UCSD-AML1 (cell line): ENCODE measurements around the gene PPM1L.

ENCODE experiments used
- DNase-seq: peaks from one replicate; lab custom pipeline; 2025; ENCODE audit not compliant: unreplicated experiment; lab: John Stamatoyannopoulos, UW

The PPM1L gene

DNA sequence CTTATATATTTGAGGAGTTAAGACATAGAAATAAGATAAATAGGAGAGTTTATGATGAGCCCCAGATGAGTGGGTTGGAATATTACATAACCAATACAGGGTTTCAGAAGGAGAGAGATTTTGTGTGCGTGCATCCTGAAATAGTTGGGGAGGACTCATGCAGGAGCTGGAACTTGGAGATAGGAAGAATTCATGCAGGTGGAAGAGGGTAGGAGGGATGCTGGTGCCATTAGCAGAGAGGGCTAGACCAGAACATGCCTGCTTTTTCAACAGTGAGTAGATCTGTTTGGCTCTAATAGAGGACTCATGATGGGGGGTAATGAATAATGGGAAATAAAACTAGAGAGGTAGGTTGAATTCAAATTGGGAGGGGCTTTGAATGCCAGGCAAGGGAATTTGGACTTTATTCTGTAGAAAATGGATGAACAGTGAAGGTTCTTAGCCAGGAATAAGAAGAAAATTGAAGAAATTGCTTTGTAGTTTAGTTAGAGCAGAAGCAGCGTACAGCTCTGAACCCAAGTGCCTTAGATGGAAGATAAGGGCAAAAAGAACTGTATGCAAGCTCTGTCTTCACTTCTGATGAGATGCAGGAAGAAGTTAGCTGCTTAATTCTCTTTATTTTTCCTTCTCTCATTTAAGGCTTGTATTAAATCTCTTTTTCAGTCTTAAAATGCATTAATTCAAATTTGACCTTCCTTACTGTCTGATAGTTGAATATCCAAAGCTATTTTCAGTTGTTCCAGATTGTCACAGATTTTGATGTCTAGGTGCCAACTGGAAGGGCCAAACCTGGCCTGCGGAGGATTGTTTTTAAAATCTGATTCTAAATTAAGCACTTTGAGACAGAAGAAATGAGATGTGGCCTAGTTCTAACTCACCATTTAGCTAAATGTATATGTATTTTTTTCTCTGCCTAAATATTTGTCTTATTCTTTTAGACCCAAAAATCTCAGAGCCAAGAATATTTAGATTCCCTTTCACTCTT, 86.3 kb downstream of the PPM1L start:
- no peak for DNase-seq

DNA sequence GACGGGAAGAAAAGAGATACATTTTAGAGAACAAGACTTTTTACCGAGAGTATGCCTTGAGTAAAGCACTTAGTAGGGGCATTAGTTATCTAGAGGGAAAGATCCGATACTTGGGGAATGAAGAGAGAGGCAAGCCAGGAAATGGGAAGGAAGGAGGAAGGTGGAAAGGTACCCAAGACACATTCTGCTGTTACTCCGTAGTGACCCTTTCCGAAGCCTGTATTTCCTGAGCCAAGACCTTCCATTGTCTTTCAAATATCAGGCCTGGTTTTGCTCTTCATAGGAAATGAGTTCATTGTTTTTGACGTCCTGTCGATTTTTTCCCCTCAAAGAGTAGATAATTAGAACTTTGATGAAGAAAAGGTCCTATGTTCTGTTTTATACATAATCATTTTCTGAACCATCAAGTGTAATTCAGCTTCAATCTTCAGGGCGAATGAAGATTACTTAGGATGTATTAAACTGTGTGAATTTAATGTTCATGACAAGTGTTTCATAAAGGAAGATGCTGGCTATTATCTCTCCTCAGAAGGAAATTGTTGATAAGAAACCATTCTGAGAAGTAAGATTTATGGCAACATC, 95.7 kb downstream of the PPM1L start:
- no peak for DNase-seq

DNA sequence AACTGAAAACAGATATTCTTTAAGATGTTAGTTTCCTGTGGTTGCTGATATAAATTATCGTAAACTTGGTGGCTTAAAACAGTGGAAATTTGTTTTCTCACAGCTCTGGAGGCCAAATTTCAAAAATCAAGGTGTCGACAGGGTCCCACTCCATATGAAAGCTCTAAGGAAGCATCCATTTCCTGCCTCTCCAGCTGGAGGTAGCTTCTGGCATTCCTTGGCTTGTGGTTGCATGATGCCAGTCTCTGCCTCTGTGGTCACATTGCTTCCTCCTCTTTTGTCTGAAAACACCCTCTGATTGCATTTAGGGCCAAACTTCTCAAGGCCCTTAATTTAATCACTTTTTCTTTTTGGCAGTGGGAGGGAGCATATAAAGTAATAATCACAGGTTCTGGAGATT, 96.8 kb downstream of the PPM1L start:
- no peak for DNase-seq

DNA sequence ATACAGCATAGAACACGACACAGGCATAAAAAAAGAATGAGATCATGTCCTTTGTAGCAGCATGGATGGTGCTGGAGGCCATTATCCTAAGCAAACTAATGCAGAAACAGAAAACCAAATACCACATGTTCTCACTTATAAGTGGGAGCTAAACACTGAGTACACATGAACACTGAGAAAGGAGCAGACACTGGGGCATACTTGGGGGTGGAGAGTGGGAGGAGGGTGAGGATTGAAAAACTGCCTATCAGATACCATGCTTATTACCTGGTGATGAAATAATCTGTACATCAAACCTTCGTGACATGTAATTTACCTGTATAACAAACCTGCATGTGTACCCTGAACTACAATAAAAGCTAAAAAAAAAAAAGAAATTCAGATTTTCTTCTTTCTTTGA, 100.4 kb downstream of the PPM1L start:
- DNase-seq = no peak

DNA sequence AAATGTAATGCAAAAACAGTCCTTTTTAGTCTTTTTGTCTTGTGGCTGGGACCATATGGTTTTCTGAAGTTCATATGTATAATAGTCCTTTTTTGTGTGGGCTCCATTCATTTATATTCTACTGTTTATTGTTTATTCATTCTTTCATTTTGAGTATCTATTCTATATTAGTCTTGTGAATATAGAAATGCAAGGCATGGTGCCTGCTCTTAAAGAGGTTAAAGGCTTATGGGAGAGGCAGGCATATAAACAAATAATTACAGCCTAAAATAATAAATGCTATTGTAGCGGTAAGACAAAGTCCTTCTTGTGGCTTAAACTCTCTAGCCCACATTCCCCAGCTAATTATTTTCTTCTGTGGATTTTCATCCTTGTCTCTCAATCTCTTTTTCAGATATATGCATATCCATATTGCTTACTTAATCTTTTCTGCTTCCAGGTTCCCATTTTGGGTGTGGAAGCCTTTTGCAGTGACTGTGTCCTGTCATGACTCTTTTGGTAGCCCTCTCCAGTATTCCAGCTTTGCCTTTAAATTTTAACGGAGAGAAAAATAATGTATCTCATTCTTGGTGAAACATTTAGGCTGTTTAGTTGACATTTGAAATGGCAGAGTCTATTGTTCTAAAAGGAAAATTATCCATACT, 101.6 kb downstream of the PPM1L start:
- no peak for DNase-seq

DNA sequence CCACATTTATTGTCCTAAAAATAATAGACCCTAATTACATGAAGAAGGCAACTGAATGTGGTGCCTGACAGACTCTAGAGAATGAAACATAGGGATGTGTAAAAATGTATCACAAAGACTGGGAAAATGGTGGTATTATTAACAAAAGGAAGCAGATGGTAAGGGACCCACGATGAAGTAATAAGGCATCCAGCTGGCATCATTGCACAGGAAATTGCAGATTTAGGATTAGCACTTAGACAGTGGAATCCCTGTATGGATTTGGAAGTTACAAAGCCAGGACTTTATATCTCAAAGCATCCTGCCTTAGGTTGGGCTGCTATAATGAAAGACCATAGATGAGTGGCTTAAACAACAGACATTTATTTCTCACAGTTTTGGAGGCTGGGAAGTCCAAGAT, 104.3 kb downstream of the PPM1L start:
- DNase-seq = no peak

DNA sequence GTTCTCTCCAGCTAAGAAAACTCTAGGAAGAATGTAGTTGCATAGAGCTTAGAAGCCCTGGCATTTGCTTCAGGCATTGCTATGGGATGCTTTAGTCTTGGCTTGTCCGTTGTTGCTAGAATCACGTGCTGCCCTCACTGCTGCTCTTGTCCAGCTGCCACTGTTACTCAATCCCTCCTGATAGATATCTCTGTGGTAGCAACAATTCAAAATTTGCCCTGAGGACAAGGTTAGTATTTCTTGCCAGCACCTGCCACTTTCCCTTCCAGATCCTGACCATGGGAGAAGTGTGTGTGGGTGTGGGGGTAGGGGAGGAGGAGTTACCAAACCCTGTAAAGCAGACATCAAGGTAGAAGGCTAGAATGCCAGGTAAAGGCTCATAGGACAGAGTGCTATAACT, 113.8 kb downstream of the PPM1L start:
- DNase-seq = no peak

DNA sequence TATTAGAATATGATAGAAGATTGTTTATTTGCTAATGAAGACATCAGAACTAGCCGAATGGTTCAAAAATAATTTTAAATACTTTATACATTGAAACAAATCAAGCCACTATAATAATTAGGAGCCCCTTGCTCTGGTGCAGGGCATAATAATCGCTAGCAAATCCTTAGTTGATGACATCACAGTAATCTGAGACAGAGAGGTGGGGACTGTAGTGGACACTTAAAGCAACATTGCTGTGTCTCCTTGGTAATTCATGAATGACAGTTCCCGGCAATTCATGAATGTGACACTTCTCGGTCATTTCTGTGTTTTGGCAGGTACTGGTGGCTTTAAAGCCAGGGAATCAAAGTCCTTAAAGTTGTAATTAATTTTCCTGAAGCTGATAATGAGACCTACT, 114.3 kb downstream of the PPM1L start:
- no peak for DNase-seq

DNA sequence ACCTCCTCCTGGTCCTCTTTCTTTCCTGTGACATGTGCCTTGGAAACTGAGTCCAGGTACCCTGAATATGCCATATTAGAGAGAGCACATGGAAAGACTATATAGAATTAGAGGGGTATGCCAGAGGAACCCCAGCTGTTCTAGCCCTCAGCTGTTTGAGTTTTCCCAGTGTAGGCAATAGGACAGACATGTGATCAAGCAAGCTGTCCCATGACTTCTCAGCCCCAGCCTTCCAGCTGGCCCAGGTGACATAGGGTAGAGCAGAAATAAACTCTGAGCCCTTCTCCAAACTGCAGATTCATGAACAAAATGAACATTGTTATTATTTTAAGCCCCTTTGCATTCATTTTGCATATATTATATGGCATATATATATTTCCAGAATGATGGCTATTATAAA, 118.7 kb downstream of the PPM1L start:
- DNase-seq = no peak

DNA sequence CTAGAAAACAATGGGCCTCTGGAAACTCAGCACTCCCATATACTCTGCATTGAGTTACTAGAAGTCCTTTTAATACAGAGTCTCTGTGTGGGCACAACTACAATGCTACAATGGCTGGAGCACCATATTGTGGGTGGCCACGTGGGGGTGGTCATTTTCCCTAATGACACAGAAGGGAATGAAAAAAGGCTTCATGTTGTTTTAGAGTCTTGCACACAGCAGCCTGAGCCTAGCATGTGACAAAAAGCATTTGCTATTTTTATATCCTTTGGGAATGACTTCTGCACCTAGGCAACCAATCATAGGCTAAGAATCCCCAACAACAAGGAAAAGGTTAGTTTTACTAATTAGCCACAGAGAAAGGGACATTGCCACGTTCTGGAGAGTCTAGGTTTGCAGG, 120.6 kb downstream of the PPM1L start:
- DNase-seq = no peak

DNA sequence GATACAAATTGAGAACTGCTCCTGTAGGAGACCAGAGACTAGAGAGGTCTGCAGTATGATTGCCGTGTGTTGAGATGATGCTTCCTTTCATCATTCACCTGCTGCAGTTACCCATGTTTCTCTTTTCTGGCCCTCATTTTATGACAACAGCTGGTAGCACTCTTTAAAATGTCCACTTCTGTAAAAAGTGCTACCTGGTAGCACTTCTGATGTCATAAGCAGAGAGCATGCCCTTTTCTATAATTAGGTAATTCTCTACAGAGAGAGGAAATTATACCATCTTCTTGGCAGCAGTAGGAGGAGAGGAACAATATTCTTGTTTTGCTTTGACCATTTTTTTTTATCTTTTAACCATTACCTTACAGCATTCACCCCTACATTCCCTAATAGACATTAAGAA, 123.8 kb downstream of the PPM1L start:
- DNase-seq = no peak

DNA sequence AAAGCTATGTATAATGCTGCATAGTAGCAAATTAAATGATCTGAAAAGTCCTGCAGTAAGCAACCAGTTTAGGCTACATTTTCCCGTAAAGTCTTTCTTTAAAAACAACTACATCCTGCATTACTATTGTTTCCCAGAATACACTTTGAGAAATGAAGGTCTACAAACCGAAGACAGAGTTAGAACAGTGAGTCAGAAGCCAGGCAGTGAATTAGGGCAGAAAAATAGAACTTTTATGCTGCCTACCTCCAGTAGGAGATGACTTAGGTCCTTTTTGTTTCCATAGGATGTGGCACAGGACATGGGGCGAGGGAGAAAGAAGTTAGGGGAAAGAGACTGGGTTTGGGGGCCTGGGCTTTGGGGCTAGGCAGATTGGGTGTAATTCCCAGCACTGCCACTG, 127.3 kb downstream of the PPM1L start:
- DNase-seq = no peak

DNA sequence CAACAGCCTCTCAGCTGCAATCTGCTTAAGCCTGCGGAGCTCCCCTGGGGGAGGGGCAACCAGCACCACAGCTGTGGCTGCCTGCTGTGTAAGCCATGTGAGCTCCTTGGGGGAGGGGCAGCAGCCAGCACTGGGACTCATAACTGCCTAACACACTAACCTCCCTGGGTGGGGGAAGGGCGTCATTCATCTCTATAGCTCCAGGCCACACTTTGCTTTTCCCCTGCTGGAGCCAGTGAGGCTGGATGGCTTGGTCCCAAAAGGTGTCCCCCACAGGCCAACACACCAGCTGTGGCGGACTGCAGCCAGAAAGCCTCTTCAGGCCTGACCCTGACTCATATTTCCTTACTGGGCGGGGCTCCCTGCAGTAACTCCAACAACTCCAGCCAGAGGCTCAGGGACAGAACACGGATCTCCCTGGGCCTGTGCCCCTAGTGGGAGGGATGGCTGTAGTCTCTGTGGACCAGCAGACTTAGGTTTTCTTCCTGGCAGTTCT, 129.8 kb downstream of the PPM1L start:
- DNase-seq = no peak

DNA sequence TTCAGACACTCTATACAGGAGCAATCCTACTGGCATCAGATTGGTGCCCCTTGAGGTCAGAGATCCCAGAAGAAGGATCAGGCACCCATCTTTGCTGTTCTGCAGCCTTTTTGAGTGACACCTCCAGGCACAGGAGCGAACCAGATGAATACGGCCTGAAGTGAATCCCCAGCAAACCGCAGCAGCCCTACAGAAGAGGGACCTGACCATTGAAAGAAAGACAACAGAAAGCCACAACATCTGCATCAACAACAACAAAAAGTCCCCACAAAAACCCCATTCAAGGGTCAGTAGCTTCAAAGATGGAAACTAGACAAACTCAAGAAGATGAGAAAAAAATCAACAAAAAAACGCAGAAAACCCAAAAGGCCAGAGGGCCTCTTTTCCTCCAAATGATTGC, 130.4 kb downstream of the PPM1L start:
- DNase-seq = no peak

DNA sequence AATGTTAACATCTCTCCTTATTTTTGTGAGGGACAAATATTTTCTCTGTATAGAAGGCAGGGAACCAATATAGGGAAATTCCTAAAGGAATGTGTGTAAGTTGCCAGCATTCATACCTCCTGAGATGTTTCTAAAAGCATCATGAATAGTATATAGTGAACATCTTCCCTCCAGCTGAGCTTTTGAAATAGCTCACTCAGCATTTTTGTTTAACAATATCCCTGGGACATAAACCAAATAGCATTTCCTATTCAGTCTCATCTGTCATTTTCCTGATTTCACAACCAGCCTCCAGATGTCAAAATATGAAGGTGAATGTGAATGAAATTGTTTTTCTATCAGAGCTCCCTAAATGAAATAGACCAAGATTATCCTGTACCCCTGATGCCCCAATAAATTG, 137.2 kb downstream of the PPM1L start:
- no peak for DNase-seq

DNA sequence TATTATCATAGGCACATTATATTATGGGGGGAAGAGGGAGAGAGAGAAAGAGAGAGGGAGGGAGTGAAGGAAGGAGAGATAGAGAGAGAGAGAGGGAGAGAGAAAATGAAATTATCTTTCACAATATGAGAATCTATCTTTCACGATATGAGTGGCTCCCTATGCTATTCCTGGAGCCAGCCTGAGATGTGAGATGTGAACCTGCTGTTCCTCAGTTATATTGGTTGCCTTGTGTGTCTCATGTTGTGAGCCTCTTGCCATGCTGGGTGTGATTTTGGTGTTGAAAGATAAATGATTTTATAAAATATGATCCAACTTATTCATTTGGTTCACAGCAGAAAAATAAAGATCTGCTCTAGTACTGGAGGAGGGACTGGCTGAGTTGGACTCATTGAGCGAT, 148.7 kb downstream of the PPM1L start:
- no peak for DNase-seq

DNA sequence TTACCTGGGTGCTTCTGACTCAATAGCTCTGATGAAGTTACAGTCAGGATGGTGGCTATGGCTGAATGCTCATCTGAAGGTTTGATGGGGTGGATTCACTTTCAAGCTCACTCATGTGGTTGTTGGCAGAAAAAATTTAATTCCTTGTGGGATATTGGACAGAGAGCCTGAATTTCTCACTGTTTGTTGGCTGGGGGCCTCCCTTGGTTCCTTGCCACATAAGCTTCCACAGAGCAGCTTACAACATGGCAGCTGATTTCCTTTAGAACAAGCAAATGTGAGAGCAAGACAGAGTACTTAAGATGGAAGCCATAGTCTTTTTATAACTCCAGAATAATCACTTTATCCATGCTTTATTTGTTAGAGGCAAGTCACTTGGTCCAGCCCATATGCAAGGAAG, 150.6 kb downstream of the PPM1L start:
- DNase-seq = no peak

DNA sequence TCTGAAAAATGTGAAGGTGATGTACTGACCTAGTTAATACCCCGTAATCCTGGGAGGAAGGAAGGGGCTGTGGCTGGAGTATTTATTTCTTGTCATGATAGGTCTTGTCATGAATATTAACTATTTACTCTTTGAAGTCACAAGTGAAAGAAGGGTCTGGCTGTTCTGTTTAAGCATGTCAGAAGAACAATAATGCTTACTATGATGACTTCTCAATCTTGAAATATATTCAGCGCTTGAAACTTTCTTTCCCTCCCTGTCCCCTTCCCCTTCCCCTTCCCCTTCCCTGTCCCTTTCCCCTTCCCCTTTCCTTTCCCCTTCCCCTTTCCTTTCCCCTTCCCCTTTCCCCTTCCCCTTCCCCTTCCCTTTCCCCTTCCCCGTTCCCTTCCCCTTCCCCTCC, 153.9 kb downstream of the PPM1L start:
- no peak for DNase-seq

DNA sequence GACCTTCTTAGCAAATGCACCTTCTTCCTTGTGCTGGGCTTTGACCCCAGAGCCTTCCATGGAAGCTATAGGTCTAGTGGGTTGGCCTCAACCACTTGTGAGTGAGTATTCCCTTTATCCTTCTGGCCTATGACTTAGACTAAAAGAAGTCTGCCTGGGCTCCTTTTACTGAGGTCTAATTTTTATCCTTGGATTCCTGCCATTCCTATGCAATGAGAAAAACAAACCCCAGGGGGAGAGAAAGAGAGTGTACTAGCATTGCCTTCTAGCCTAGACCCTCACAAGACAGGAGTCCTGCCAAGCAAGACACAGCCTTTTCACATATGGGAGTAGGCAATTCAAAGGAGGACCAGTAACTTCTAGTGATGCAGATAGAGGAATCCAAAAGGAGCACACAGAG, 155.4 kb downstream of the PPM1L start:
- no peak for DNase-seq

DNA sequence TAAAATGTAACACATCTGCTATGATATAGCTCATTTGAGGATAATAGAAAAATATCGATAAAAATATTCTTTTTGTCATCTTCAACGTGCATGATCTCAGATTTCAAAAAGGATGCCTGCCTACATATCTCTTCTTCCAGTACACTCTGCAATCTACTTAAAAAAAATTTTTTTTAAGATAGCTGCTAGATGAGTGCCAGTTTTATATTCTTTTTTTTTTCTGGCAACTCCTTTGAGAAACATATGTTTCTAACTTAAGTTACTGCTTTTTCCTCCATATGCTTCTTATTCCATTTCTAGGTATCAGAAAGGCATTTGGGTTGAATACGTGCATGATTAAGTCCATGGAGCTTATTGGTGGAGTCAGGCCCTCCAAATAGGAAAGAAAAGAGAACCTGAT, 160.4 kb downstream of the PPM1L start:
- no peak for DNase-seq

DNA sequence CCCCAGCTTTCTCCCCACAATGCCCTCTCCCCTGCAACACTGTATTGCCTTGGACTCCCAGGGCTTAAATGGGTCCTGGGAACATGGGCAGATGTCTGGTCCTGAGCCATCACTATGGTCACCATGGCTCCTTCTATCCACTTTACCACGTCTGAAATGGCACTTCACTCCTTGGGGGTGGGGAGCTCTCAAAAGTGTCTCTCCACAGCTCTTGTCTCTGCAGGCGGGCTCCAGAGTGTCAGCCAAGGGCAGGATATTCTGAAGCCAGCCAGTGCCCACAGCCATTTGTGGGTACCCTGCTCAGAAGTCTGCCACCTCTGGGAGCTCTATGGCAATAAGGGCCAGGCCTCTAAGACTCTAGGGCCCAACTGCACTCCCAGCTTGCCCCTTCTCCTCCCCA, 163.9 kb downstream of the PPM1L start:
- DNase-seq = no peak

DNA sequence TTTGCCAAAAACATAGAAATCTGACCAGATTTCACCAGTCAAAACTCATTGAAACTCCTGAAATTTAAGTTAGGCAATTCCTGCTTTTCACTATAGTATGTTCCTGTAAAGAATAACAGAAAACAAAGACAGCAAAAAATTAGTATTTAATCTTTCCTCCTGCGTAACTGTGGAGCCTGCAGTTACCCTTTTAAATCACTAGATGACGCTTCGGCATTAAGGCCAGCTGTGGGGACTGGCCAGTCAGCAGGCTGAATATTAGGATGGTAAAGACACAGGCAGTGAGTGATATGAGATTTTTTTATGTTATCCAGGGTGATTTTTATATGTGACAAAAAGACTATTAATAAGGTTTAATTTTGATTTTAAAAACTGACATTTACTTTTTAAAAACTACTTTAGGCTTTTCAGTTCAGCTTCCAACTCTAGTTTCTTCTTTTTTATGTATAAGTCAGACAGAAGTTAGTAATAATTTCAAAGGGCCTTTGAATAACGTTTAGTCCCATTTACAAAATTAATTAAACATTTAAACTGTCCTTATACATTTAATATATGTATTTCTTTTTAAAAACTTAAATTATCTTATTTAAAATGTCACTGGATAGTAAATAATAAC, 165.1 kb downstream of the PPM1L start:
- no peak for DNase-seq
